HEK293T (cell line): ENCODE data around the gene PLA2G1B.

Source experiments
- CTCF ChIA-PET: fragments of 350-600 bp; formaldehyde crosslinking; extraction: SDS; loops from one replicate; lab custom pipeline; 2021; ENCODE audit warnings: antibody characterized with exemption, inconsistent platforms; lab: Yijun Ruan, JAX
- POLR2A ChIA-PET: fragments of 350-600 bp; formaldehyde crosslinking; extraction: SDS; loops from one replicate; lab custom pipeline; 2020; ENCODE audit warnings: antibody characterized with exemption, inconsistent platforms; lab: Yijun Ruan, JAX
- DNase-seq: peaks from one replicate; pipeline ENCODE4 v3.0.0; 2012; ENCODE audit warnings: mixed read lengths; ENCODE audit errors: extremely low spot score
- ARNT ChIP-seq: fragments of 450-650 bp; IDR thresholded peaks from 2 replicates; pipeline ENCODE4 v1.6.1; 2017; ENCODE audit warnings: mild to moderate bottlenecking
- BHLHE40 ChIP-seq: fragments of 450-650 bp; IDR thresholded peaks from 2 replicates; pipeline ENCODE4 v1.6.1; 2016; ENCODE audit warnings: mild to moderate bottlenecking, moderate library complexity, borderline replicate concordance
- CTBP1 ChIP-seq: fragments of 450-650 bp; IDR thresholded peaks from 2 replicates; pipeline ENCODE4 v1.6.1; 2016; ENCODE audit warnings: borderline replicate concordance
- ELF4 ChIP-seq: fragments of 450-650 bp; IDR thresholded peaks from 2 replicates; pipeline ENCODE4 v1.6.1; 2017; ENCODE audit warnings: antibody characterized with exemption
- FOXA1 ChIP-seq: fragments of 450-650 bp; IDR thresholded peaks from 2 replicates; pipeline ENCODE4 v1.6.1; 2016; ENCODE audit warnings: mild to moderate bottlenecking
- FOXK2 ChIP-seq: fragments of 450-650 bp; IDR thresholded peaks from 2 replicates; pipeline ENCODE4 v1.6.1; 2016; ENCODE audit warnings: mild to moderate bottlenecking
- FOXM1 ChIP-seq: fragments of 450-650 bp; IDR thresholded peaks from 2 replicates; pipeline ENCODE4 v1.6.1; 2017; ENCODE audit warnings: mild to moderate bottlenecking, borderline replicate concordance
- HDGF ChIP-seq: fragments of 450-650 bp; IDR thresholded peaks from 2 replicates; pipeline ENCODE4 v1.6.1; 2017; ENCODE audit warnings: antibody characterized with exemption, borderline replicate concordance
- L3MBTL2 ChIP-seq: fragments of 450-650 bp; conservative IDR thresholded peaks from 2 replicates; pipeline ENCODE4 v1.6.1; 2016; ENCODE audit warnings: mild to moderate bottlenecking
- LEF1 ChIP-seq: fragments of 450-650 bp; IDR thresholded peaks from 2 replicates; pipeline ENCODE4 v1.6.1; 2017; ENCODE audit warnings: mild to moderate bottlenecking, borderline replicate concordance
- NFRKB ChIP-seq: fragments of 450-650 bp; IDR thresholded peaks from 2 replicates; pipeline ENCODE4 v1.6.1; 2016; ENCODE audit warnings: mild to moderate bottlenecking, moderate library complexity
- PKNOX1 ChIP-seq: fragments of 450-650 bp; IDR thresholded peaks from 2 replicates; pipeline ENCODE4 v1.6.1; 2016
- SP1 ChIP-seq: fragments of 450-650 bp; IDR thresholded peaks from 2 replicates; pipeline ENCODE4 v1.6.1; 2017
- SUZ12 ChIP-seq: fragments of 450-650 bp; IDR thresholded peaks from 2 replicates; pipeline ENCODE4 v1.6.1; 2016; ENCODE audit warnings: mild to moderate bottlenecking
- TARDBP ChIP-seq: fragments of 450-650 bp; IDR thresholded peaks from 2 replicates; pipeline ENCODE4 v1.6.1; 2016
- ZNF384 ChIP-seq: fragments of 450-650 bp; IDR thresholded peaks from 2 replicates; pipeline ENCODE4 v1.6.1; 2016

Gene PLA2G1B

DNA sequence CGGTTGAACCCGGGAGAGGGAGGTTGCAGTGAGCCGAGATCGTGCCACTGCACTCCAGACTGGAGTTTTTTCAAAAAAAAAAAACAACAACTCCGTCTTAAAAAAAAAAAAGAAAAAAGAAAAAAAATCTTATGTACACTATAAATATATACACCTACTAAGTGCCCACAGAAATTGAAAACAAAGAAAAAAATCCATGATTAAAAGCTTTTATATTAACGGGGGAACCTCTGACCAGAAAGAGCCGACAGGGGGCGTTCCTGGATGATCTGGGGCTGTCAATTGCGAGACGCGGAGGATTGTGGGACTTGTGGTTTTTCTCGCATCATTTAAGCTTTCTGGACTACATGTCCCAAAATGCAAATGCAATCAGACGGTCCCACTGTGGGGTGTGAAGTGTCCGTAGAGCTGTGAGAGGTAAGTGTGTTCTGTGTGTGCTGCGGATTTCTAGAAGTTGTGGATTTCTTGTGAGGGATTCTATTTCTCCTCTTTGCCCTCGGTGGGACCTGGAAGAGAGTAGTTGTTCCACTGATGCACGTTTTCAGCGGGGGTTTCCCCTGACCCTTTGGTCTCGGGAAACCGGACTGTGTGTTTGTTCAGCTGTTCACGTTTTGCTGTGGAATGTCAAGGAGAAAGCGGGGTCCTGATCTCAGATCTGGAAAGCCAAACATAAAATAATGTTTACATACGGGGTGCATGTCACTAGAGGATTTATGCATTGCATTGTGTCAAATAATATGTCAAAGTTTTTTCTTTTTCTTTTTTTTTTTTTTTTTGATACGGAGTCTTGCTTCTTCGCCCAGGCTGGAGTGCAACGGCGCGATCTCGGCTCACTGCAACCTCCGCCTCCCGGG is 25.4 kb downstream of the PLA2G1B start, which contains the start of gene SIRT4:
Gene SIRT4, plus strand, starts transcription at position 360 of the 854 bp plus-strand sequence. CDS start 1,241 bp downstream, outside the sequence.
- DNase-seq, result peak; percentile 88
- TF ChIP-seq BHLHE40 (peak; percentile 88), FOXA1 (peak; percentile 89), NFRKB (no peak), LEF1 (no peak), TARDBP (peak; percentile 84), ELF4 (peak; percentile 78), SUZ12 (no peak; the same call in none of the 2 replicates), ARNT (no peak), SP1 (no peak), HDGF (no peak), ZNF384 (peak; percentile 88), PKNOX1 (peak; percentile 94), FOXK2 (no peak), FOXM1 (no peak; the same call in 1 of the 2 replicates), L3MBTL2 (peak; percentile 90), CTBP1 (peak; percentile 55; the same call in 1 of the 2 replicates)
- ChIA-PET POLR2A (interaction anchor here (0.9 to 4.6 kb wide), 6 partner anchors 10 to 101 kb away, joined by 3 to 99 read pairs (median 4); partner anchors contain the start of genes PXN, RNU4-1 and RNU4-2), CTCF (interaction anchor here (0.6 to 1.8 kb wide), 16 partner anchors 9 to 347 kb away, joined by 3 to 22 read pairs (median 4); partner anchors contain the start of genes RNU4-1 and RNU4-2)

DNA sequence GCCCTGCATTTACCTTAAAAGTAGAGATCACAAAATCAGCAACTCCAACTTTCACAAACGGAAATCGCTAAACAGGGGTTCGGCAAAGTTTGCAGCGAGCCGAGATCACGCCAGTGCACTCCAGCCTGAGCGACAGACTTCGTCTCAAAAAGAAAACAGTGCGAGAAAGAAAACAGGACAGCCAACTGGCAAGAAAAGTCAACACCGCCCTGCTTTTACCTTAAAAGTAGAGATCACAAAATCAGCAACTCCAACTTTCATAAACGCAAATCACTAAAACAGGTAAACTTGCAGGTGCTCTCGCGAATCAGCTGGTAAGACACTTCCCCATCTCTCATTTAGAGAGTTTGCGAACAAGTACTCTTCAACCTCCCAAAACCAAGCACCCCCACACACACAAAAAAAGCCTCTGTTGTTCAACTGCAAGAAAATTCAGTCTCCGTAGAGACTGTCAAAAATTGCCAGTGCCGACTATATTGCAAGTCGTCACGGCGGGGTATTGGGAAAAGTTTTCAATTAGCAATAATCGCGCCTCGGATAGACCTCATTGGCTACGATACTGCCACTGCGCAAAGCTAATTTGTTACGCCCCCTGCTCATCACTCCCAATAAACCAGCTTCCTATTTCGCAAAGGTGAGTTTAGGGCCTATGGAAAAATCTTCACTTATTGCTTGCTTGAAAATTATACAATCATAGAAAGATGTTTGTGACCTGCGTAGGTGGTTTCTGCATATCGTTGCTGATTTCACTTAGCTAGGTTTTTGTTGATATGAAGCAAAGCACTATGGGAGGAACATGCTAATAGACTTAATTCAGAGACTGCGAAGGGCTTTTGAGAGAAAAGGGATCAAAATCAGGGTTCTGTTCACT is 34.7 kb downstream of the PLA2G1B start, which contains the start of gene RNU4-1:
Gene RNU4-1, minus strand, starts transcription at position 577 of the 871 bp plus-strand sequence.
- DNase-seq, result peak; percentile 30
- peak; percentile 96 for TF ChIP-seq CTBP1
- TF ChIP-seq SUZ12, result peak; percentile 74
- peak; percentile 57 for TF ChIP-seq PKNOX1
- 0 out of 2 replicates have a peak, but pooled peaks have one; percentile 32 for TF ChIP-seq BHLHE40
- no peak for TF ChIP-seq L3MBTL2
- peak; percentile 34; the same call in 1 of the 2 replicates for TF ChIP-seq NFRKB
- TF ChIP-seq FOXA1, result no peak
- TF ChIP-seq ARNT, result no peak
- TF ChIP-seq ZNF384, result peak; percentile 44; the same call in 1 of the 2 replicates
- no peak for TF ChIP-seq HDGF
- TF ChIP-seq SP1, result no peak
- TF ChIP-seq TARDBP, result peak; percentile 65; the same call in 1 of the 2 replicates
- no peak; the same call in 1 of the 2 replicates for TF ChIP-seq LEF1
- TF ChIP-seq ELF4, result peak; percentile 95
- CTCF ChIA-PET, result interaction anchor here (0.7 to 3.4 kb wide), 5 partner anchors 9 to 1815 kb away, joined by 3 to 27 read pairs (median 8); partner anchors contain the start of gene SIRT4
- POLR2A ChIA-PET, result interaction anchor here (0.6 to 6.7 kb wide), 36 partner anchors 7 to 349 kb away, joined by 3 to 269 read pairs (median 8); partner anchors contain the start of genes COX6A1, GCN1, PXN and RPLP0

GRCh38 chr12:120292411-120292660 is 35.2 kb downstream of the PLA2G1B start:
- TF ChIP-seq ELF4 (no peak), FOXK2 (no peak), NFRKB (no peak), L3MBTL2 (no peak), ZNF384 (no peak), FOXA1 (no peak), FOXM1 (no peak), SUZ12 (no peak), LEF1 (no peak), BHLHE40 (no peak), ARNT (no peak), CTBP1 (no peak), HDGF (no peak), TARDBP (no peak), SP1 (no peak)
- ChIA-PET POLR2A (interaction anchor here (0.9 to 6.7 kb wide), 30 partner anchors 8 to 348 kb away, joined by 3 to 269 read pairs (median 12); partner anchors contain the start of genes COX6A1, GCN1, PXN and RPLP0), CTCF (interaction anchor here (1.4 to 3.4 kb wide), 4 partner anchors 10 to 64 kb away, joined by 4 to 27 read pairs (median 15); partner anchors contain the start of gene SIRT4)
- DNase-seq, result no peak

DNA sequence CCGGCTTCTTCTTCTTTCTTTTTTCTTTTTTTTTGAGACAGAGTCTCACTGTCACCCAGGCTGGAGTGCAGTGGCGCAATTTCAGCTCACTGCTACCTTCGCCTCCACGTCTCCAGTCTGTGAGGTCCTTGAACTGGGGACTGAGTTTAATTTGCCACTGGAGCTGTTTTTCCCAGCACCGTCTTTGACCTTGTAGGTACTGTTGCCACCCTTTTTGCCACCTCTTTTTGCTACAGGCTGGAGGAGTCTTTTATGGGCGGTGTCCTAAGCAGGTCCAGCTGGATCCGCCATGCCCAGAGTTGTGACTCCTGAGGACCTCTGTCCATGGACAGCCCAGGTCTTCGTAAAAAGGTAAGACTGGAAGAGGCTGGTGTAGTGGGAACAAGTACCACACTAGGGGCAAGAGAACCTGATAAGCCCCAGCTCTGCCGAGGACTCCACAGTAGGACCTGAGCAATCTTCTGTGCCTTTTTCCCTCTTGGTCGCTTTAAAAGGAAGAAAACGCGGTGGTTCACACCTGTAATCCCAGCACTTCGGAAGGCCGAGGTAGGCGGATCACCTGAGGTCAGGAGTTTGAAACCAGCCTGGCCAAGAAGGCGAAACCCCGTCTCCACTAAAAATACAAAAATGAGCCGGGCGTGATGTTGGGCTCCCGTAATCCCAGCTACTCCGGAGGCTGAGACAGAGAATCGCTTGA is 36.8 kb downstream of the PLA2G1B start:
- ChIA-PET CTCF (interaction anchor here (0.7 to 3.4 kb wide), 7 partner anchors 11 to 176 kb away, joined by 3 to 27 read pairs (median 5); partner anchors contain the start of genes PXN and SIRT4), POLR2A (interaction anchor here (0.5 to 6.7 kb wide), 50 partner anchors 8 to 290 kb away, joined by 3 to 269 read pairs (median 7); partner anchors contain the start of genes COQ5, COX6A1, GCN1 and PLA2G1B)
- no peak for TF ChIP-seq ARNT
- TF ChIP-seq NFRKB, result no peak
- no peak for TF ChIP-seq TARDBP
- no peak for TF ChIP-seq PKNOX1
- no peak for TF ChIP-seq SUZ12
- TF ChIP-seq LEF1, result no peak
- no peak for TF ChIP-seq FOXA1
- TF ChIP-seq SP1, result no peak
- TF ChIP-seq FOXM1, result no peak
- TF ChIP-seq FOXK2, result no peak
- TF ChIP-seq HDGF, result no peak
- TF ChIP-seq BHLHE40, result no peak
- no peak for TF ChIP-seq CTBP1
- TF ChIP-seq ZNF384, result no peak
- no peak for TF ChIP-seq ELF4
- DNase-seq, result peak; percentile 17
